Vagina (tissue), 2 donors: ENCODE results near the gene HDDC3. TPM values are rescaled to one million over a fixed set of nuclear protein-coding genes. Genes with fewer than 3 reads are reported as not detected.

Experiments
- DNase-seq, 2 donors: peaks; one replicate each; pipeline ENCODE4 v3.0.0-alpha.2; 2017; ENCODE audit errors: extremely low spot score in 2 of 2
- H3K27ac ChIP-seq: fragments of 200-600 bp; sonication (generic); one replicate; pipeline ENCODE4 v1.5.1; 2019
- H3K27me3 ChIP-seq: fragments of 200-600 bp; sonication (generic); one replicate; pipeline ENCODE4 v1.5.1; 2019
- H3K36me3 ChIP-seq, 2 donors: fragments of 200-600 bp; sonication (generic); one replicate each; pipeline ENCODE4 v1.5.1; 2017 to 2019
- H3K4me1 ChIP-seq: fragments of 200-600 bp; sonication (generic); one replicate; pipeline ENCODE4 v1.5.1; 2019
- H3K4me3 ChIP-seq, 2 donors: fragments of 200-600 bp; sonication (generic); 1 replicate in 1 of 2; 2 replicates in 1 of 2; pipeline ENCODE4 v1.5.1; 2016 to 2019
- H3K9me3 ChIP-seq: fragments of 200-600 bp; sonication (generic); one replicate; pipeline ENCODE4 v1.5.1; 2019
- CTCF ChIP-seq, 3 experiments: fragments of 450-650 bp in 2 of 3; fragments of 200-600 bp in 1 of 3; sonication (generic) in 1 of 3; IDR thresholded peaks; one replicate each; pipeline ENCODE4 v1.5.1; 2017 to 2019; ENCODE audit warnings: antibody characterized with exemption in 3 of 3, mild to moderate bottlenecking in 2 of 3, moderate library complexity in 2 of 3
- POLR2A ChIP-seq, 2 donors: fragments of 450-650 bp; IDR thresholded peaks; one replicate each; pipeline ENCODE4 v1.6.1; 2017; ENCODE audit warnings: antibody characterized with exemption in 2 of 2, mild to moderate bottlenecking in 2 of 2, moderate library complexity in 2 of 2
- POLR2AphosphoS5 ChIP-seq, 2 donors: sonication (generic); formaldehyde crosslinking; IDR thresholded peaks; one replicate each; pipeline ENCODE4 v1.9.0; 2017; ENCODE audit warnings: antibody characterized with exemption in 2 of 2, mild to moderate bottlenecking in 2 of 2, low read depth in 1 of 2; ENCODE audit not compliant: insufficient read depth in 1 of 2
- intact Hi-C: fragments of 100-400 bp; cut with DNase I; formaldehyde crosslinking; loops from one replicate; pipeline ENCODE4 v1.15.1; 2023
- small RNA-seq: library from RNA; depleted of rRNA; stranded (forward); fragments of <200 nt; gene quantifications from one replicate; pipeline ENCODE3, GENCODE V24; 2016
- total RNA-seq: library from RNA; depleted of rRNA; stranded (reverse); fragments of >200 nt; gene quantifications from one replicate; pipeline ENCODE4 v1.2.3, GENCODE V29; 2016

The HDDC3 gene
- total RNA-seq, 1 donor from 2014 or later, result 7.9 TPM

GRCh38 chr15:90880381-90881145 is 51.8 kb downstream of the HDDC3 start:
- no peak for DNase-seq
- no peak for TF ChIP-seq CTCF (IDR thresholded peaks at IDR 0.05)
- no peak for TF ChIP-seq POLR2AphosphoS5 (IDR thresholded peaks at IDR 0.05; ENCODE audit: insufficient read depth in 1 of 2, low read depth in 1 of 2)
- TF ChIP-seq POLR2A (IDR thresholded peaks at IDR 0.05), result no peak
- Histone ChIP-seq H3K36me3 (peaks cover 0 to 65% of the 10 kb centered on the region in 2 donors), H3K4me3 (no peak overlapping the region), H3K9me3 (no peaks in the 10 kb centered on the region), H3K4me1 (peaks cover 22% of the 10 kb centered on the region), H3K27me3 (no peaks in the 10 kb centered on the region), H3K27ac (no peak overlapping the region)
- intact Hi-C loops, result loop anchor here (10.0 kb wide), 1 partner anchor 166 kb away; the partner anchor contains the start of gene BLM

Small RNA genes within 50 kb of the gene (small RNA-seq; reads per million reads assigned to genes)
- gene RF00019, result not detected

Other genes with a start within 250 kb of the HDDC3 start
- 1.7 TPM for gene BLM, start 215.2 kb downstream of the HDDC3 start, total RNA-seq
- 47.6 TPM for gene FURIN, start 64.0 kb downstream of the HDDC3 start, total RNA-seq
- gene FES, start 48.0 kb downstream of the HDDC3 start, total RNA-seq, result 47.4 TPM
- 46.7 TPM for gene MAN2A2, start 29.2 kb downstream of the HDDC3 start, total RNA-seq
- gene UNC45A, start 2.7 kb upstream of the HDDC3 start, total RNA-seq, result 62.1 TPM
- gene RCCD1, start 22.3 kb upstream of the HDDC3 start, total RNA-seq, result 6.9 TPM
- 29.7 TPM for gene PRC1, start 62.0 kb upstream of the HDDC3 start, total RNA-seq
- 16.5 TPM for gene VPS33B, start 90.0 kb upstream of the HDDC3 start, total RNA-seq
- gene SV2B, start 167.7 kb upstream of the HDDC3 start, total RNA-seq, result 3.2 TPM